Peyer's patch (tissue), 4 donors: ENCODE results near the gene NOVA1. TPM values are rescaled to one million over a fixed set of nuclear protein-coding genes. Genes with fewer than 3 reads are reported as not detected.

Experiments used
- DNase-seq, 3 donors: peaks; one replicate each; pipeline ENCODE4 v3.0.0-alpha.2; 2017 to 2019
- H3K27ac ChIP-seq, 4 donors: fragments of 200-600 bp; sonication (generic); one replicate each; pipeline ENCODE4 v1.5.1; 2016 to 2019
- H3K27me3 ChIP-seq, 2 donors: fragments of 200-600 bp; sonication (generic); one replicate each; pipeline ENCODE4 v1.5.1; 2019
- H3K36me3 ChIP-seq, 3 donors: fragments of 200-600 bp; sonication (generic); one replicate each; pipeline ENCODE4 v1.5.1; 2016 to 2019
- H3K4me1 ChIP-seq, 4 donors: fragments of 200-600 bp; sonication (generic); one replicate each; pipeline ENCODE4 v1.5.1; 2016 to 2019
- H3K4me3 ChIP-seq, 4 donors: fragments of 200-600 bp; sonication (generic); 1 replicate in 3 of 4; 2 replicates in 1 of 4; pipeline ENCODE4 v1.5.1; 2016 to 2019; ENCODE audit warnings: mild to moderate bottlenecking in 1 of 4
- H3K9me3 ChIP-seq, 4 donors: fragments of 200-600 bp; sonication (generic); one replicate each; pipeline ENCODE4 v1.5.1; 2016 to 2019; ENCODE audit warnings: mild to moderate bottlenecking in 1 of 4
- POLR2A ChIP-seq, 2 donors: fragments of 450-650 bp; IDR thresholded peaks; one replicate each; pipeline ENCODE4 v1.5.1; 2017; ENCODE audit warnings: antibody characterized with exemption in 2 of 2, mild to moderate bottlenecking in 2 of 2, moderate library complexity in 2 of 2
- total RNA-seq, 4 donors: library from RNA; depleted of rRNA; stranded (reverse); fragments of >200 nt; gene quantifications; one replicate each; pipeline ENCODE4 v1.1.0, GENCODE V29; 2016
- TF ChIP-seq, protein P1 (sequence below), 6 experiments: fragments of 450-650 bp in 4 of 6; fragments of 200-600 bp in 2 of 6; sonication (generic) in 1 of 6; IDR thresholded peaks; one replicate each; pipeline ENCODE4 v1.5.1; 2017 to 2019; ENCODE audit warnings: antibody characterized with exemption in 6 of 6, mild to moderate bottlenecking in 3 of 6, moderate library complexity in 1 of 6

Gene NOVA1
- total RNA-seq, 4 donors from 2014 or later, result 2.6 to 39.6 (median 5.8) TPM

DNA sequence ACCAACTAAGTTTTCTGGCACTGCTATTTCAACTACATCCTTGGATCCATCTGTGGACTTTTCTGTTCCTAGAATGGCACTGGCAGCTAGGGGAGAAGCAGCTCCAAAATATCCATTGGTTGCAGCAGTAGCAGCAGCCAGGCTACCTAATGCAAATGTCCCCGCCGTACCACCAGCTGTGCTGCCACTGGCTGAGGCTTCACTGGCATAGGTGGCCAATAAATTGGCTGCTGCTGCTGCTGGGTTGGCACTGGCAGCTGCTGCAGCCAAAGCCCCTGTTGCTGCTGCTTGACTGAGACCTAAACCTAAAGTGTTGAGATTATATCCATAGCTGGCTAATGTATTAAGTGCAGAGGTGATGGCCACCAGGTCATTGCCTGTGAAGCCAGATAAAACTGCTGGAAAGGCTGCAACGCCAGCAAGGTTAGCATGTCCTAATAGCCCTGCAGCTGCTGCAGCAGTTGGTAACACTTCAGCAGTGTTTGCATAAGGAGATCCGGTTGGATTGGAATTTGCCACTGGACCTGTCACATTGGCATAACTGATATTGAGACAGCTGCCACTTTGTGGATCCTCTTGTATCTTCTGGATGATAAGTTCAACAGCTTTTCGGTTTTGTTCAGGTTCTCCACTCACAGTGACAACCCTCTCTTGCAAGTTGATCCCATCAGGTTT, 149.5 kb downstream of the NOVA1 start:
- Histone ChIP-seq H3K4me3 (no peak overlapping the region), H3K27me3 (no peaks in the 10 kb centered on the region), H3K36me3 (no peaks in the 10 kb centered on the region), H3K4me1 (no peaks in the 10 kb centered on the region), H3K9me3 (no peaks in the 10 kb centered on the region), H3K27ac (no peak overlapping the region)
- no peak for DNase-seq
- TF ChIP-seq, protein P1, sequence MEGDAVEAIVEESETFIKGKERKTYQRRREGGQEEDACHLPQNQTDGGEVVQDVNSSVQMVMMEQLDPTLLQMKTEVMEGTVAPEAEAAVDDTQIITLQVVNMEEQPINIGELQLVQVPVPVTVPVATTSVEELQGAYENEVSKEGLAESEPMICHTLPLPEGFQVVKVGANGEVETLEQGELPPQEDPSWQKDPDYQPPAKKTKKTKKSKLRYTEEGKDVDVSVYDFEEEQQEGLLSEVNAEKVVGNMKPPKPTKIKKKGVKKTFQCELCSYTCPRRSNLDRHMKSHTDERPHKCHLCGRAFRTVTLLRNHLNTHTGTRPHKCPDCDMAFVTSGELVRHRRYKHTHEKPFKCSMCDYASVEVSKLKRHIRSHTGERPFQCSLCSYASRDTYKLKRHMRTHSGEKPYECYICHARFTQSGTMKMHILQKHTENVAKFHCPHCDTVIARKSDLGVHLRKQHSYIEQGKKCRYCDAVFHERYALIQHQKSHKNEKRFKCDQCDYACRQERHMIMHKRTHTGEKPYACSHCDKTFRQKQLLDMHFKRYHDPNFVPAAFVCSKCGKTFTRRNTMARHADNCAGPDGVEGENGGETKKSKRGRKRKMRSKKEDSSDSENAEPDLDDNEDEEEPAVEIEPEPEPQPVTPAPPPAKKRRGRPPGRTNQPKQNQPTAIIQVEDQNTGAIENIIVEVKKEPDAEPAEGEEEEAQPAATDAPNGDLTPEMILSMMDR (IDR thresholded peaks at IDR 0.05), result no peak
- no peak for TF ChIP-seq POLR2A (IDR thresholded peaks at IDR 0.05)

DNA sequence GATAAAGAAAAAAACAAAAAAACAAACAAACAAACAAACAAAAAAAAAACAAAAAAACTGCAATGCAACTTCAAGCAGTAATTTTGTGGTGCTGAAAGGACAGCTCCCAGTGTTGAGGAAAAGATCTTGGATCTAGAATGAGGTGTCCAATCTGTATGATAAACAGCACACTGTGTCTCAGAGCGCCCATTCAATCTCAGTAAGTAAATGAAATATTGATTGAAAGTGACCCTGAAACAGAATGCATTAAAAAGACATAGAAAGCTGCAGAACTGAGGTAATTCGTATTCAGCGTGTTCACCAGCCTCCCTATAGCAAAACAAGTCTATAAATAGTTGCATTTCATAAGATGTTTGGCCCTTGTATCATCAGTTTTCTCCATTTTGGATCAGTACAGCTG, 153.0 kb downstream of the NOVA1 start:
- Histone ChIP-seq H3K4me3 (no peak overlapping the region), H3K36me3 (no peaks in the 10 kb centered on the region), H3K9me3 (no peaks in the 10 kb centered on the region), H3K27me3 (no peaks in the 10 kb centered on the region), H3K27ac (no peak overlapping the region), H3K4me1 (no peaks in the 10 kb centered on the region)
- no peak for TF ChIP-seq POLR2A (IDR thresholded peaks at IDR 0.05)
- TF ChIP-seq, protein P1 (IDR thresholded peaks at IDR 0.05), result no peak
- no peak for DNase-seq

DNA sequence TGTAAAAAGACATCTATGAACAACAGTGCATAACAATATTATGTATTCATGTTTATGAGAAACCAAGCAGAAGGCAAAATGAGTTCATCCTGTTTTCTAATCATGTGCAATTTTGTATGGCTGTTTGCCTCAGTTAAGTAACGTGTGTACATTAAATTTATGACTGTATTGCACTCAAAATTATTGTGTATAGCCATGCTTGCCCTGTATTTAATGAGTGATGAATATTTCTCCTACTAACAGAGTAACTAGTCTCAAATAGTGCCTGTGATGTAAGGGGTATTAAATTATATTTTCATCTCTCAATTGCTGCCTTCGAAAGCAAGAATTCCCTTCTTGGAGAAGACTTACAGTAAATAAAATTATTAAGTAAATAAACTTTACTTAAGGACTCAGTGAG, 154.2 kb downstream of the NOVA1 start:
- no peak for TF ChIP-seq POLR2A (IDR thresholded peaks at IDR 0.05)
- TF ChIP-seq, protein P1 (IDR thresholded peaks at IDR 0.05), result no peak
- H3K36me3 ChIP-seq, result no peaks in the 10 kb centered on the region

DNA sequence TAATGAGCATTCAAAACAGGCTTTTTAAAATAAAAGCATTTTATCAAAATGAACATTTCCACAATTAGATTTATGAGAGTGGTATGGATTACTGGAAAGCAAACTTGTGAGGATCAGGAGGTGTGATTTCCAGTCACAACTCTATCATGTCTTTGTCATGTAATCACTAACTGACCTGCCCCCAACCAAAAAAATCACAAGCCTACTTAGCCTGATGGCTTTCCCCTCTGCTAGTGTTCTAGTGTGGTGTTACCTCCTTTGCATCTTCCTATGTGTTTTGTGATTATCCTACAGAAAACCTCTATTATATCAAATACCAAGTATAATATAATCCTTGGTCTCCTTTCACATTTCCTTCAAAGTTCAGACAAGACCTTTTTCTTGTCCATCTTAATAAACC, 168.6 kb downstream of the NOVA1 start:
- no peak overlapping the region for H3K27ac ChIP-seq
- no peaks in the 10 kb centered on the region for H3K36me3 ChIP-seq
- H3K27me3 ChIP-seq, result peaks cover 0 to 3% of the 10 kb centered on the region in 2 donors
- no peaks in the 10 kb centered on the region for H3K9me3 ChIP-seq
- DNase-seq, result no peak
- H3K4me3 ChIP-seq, result no peak overlapping the region
- TF ChIP-seq, protein P1 (IDR thresholded peaks at IDR 0.05), result no peak
- no peak for TF ChIP-seq POLR2A (IDR thresholded peaks at IDR 0.05)
- H3K4me1 ChIP-seq, result no peaks in the 10 kb centered on the region

More for the DNA sequence above, 154.2 kb downstream of the NOVA1 start:
- H3K4me1 ChIP-seq, result no peaks in the 10 kb centered on the region
- no peak overlapping the region for H3K27ac ChIP-seq
- H3K4me3 ChIP-seq, result no peak overlapping the region
- no peaks in the 10 kb centered on the region for H3K27me3 ChIP-seq
- no peaks in the 10 kb centered on the region for H3K9me3 ChIP-seq
- no peak for DNase-seq

DNA sequence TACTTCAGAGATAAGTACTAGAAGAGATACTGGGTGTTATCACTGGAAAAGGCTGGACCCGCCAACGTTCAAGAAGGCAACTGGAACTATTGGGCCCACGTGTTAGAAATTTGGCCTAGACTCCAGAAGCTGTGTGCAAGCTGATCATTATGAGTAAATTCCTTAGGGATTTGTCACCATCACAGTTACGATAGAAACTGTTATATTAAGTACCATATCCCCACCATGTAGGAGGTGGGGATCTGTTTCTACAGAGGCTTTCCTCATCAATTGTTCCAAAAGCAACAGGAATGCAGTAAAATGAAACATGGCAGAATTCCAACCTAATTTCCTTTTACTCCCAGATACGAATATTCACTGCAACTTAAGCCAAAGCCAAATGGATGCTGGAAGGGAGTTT, 170.7 kb downstream of the NOVA1 start:
- H3K27me3 ChIP-seq, result peaks cover 0 to under 1% of the 10 kb centered on the region in 2 donors
- H3K27ac ChIP-seq, result no peak overlapping the region
- no peak overlapping the region for H3K4me3 ChIP-seq
- no peaks in the 10 kb centered on the region for H3K4me1 ChIP-seq
- no peaks in the 10 kb centered on the region for H3K36me3 ChIP-seq
- no peak for DNase-seq
- H3K9me3 ChIP-seq, result no peaks in the 10 kb centered on the region
- TF ChIP-seq, protein P1 (IDR thresholded peaks at IDR 0.05), result no peak
- no peak for TF ChIP-seq POLR2A (IDR thresholded peaks at IDR 0.05)
